ENCODE data around the gene LTBP3. TPM values are rescaled to one million over a fixed set of nuclear protein-coding genes. Genes with fewer than 3 reads are reported as not detected.
A peak's percentile ranks its signal among the peaks of the same experiment; 100 is the strongest.

Gene LTBP3
- total RNA-seq, 1 experiment from 2014 or later, result 248 TPM

- Histone ChIP-seq H3K27ac (ENCODE audit: low read depth, low read length) (no peak overlapping the region; the same call in 1 of the 2 replicates), H3K4me2 (ENCODE audit: low read length) (peak overlapping the region; percentile 64), H3K36me3 (ENCODE audit: control insufficient read depth in 1 of 2, insufficient read depth in 2 of 2, low read length in 2 of 2) (peaks cover 5 to 15% of the 10 kb centered on the region in 2 experiments), H3K9ac (ENCODE audit: low read length) (no peak overlapping the region), H2AFZ (ENCODE audit: low read depth, low read length, poor library complexity, severe bottlenecking) (no peak overlapping the region), H3K9me2 (ENCODE audit: insufficient read depth) (no peaks in the 10 kb centered on the region), H3K4me1 (ENCODE audit: control insufficient read depth in 1 of 2, insufficient read depth in 2 of 2, low read length in 2 of 2) (peaks cover 18 to 27% of the 10 kb centered on the region in 2 experiments), H3K4me3 (replicated peaks in 1 of 2; ENCODE audit: low read depth in 1 of 2, low read length in 2 of 2) (no peak overlapping the region), H3K27me3 (ENCODE audit: insufficient read depth, low read length) (no peaks in the 10 kb centered on the region), H4K20me1 (ENCODE audit: insufficient read depth) (no peaks in the 10 kb centered on the region), H3K79me2 (ENCODE audit: insufficient read depth, low read length) (no peaks in the 10 kb centered on the region), H3K9me3 (ENCODE audit: control insufficient read depth in 1 of 2, insufficient read depth in 1 of 2, low read depth in 1 of 2, low read length in 2 of 2) (no peaks in the 10 kb centered on the region)
- ChIA-PET CTCF (no interaction called here), RAD21 (ENCODE audit: low non-redundant PET in 1 of 2, low total read pairs in 2 of 2, uncharacterized antibody in 2 of 2, unreplicated experiment in 2 of 2) (interaction anchor here in 1 of 2 experiments (1.5 kb wide), 1 partner anchor 24 kb away, joined by 4 read pairs; the partner anchor contains the start of gene ZNRD2), POLR2A (no interaction called here)
- ATAC-seq (no peak), DNase-seq (ENCODE audit: low read depth, low spot score) (no peak)
- TF ChIP-seq ELF1 (IDR thresholded peaks at IDR 0.05; ENCODE audit: borderline replicate concordance, low read depth) (no peak), YY1 (IDR thresholded peaks at IDR 0.05; ENCODE audit: extremely low read depth, insufficient replicate concordance, low read depth, low read length) (no peak), EGR1 (IDR thresholded peaks at IDR 0.05; ENCODE audit: low read depth) (no peak), POLR2A (IDR thresholded peaks at IDR 0.05; ENCODE audit: borderline replicate concordance, extremely low read depth, insufficient read depth, insufficient read length) (no peak), EZH2phosphoT487 (IDR thresholded peaks at IDR 0.05; ENCODE audit: borderline replicate concordance) (no peak), EZH2 (IDR thresholded peaks at IDR 0.05) (no peak), SIN3A (IDR thresholded peaks at IDR 0.05; ENCODE audit: low read depth) (no peak), ZNF274 (IDR thresholded peaks at IDR 0.05; ENCODE audit: low read depth, low read length) (no peak), TCF7L2 (IDR thresholded peaks at IDR 0.05; ENCODE audit: borderline replicate concordance, extremely low read depth, insufficient read depth, insufficient read length) (no peak), RAD21 (IDR thresholded peaks at IDR 0.05; ENCODE audit: low read depth) (no peak), CBX3 (IDR thresholded peaks at IDR 0.05; ENCODE audit: low read depth) (no peak), ZBTB33 (IDR thresholded peaks at IDR 0.05; ENCODE audit: extremely low read depth, insufficient replicate concordance, low read length) (no peak), POLR2AphosphoS5 (IDR thresholded peaks at IDR 0.05; ENCODE audit: low read depth, low read length) (no peak), ZFX (IDR thresholded peaks at IDR 0.05) (no peak), CEBPB (IDR thresholded peaks at IDR 0.05; ENCODE audit: low read depth) (no peak), ATF3 (IDR thresholded peaks at IDR 0.05) (no peak), JUND (IDR thresholded peaks at IDR 0.05) (no peak), REST (IDR thresholded peaks at IDR 0.05; ENCODE audit: low read depth) (no peak)
- intact Hi-C loops (cut with micrococcal nuclease), result no loop called here
- no TSS peak for BruUV-seq (replicated peaks)
These were observed 12.3 kb downstream of the LTBP3 start for GRCh38 chr11:65545853-65546216.

Data from HCT116 (cell line).